Bronchial epithelial cell (primary cell): Measurements from ENCODE around the gene PPIC. TPM values are rescaled to one million over a fixed set of nuclear protein-coding genes. Genes with fewer than 3 reads are reported as not detected.
A peak's percentile ranks its signal among the peaks of the same experiment; 100 is the strongest.

Source experiments
- DNase-seq: peaks from one replicate; pipeline ENCODE4 v3.0.0-alpha.2; 2010; ENCODE audit warnings: low read depth
- FAIRE-seq: peaks from 2 replicates; lab custom pipeline; 2011; peaks lifted over from hg19 to GRCh38; lab: Jason Lieb, UNC
- H3K27me3 ChIP-seq: 2 replicates; pipeline ENCODE4 v1.5.1; 2011; ENCODE audit warnings: low read length; ENCODE audit not compliant: control insufficient read depth, insufficient read depth
- H3K36me3 ChIP-seq: 2 replicates; pipeline ENCODE4 v1.5.1; 2011; ENCODE audit warnings: low read length; ENCODE audit not compliant: control insufficient read depth, insufficient read depth
- H3K4me3 ChIP-seq: 2 replicates; pipeline ENCODE4 v1.5.1; 2011; ENCODE audit warnings: mild to moderate bottlenecking, low read depth, low read length, control low read depth
- CTCF ChIP-seq: IDR thresholded peaks from 2 replicates; pipeline ENCODE4 v1.5.1; 2011; ENCODE audit warnings: mild to moderate bottlenecking, moderate library complexity, low read length, control low read depth, inconsistent platforms; ENCODE audit not compliant: insufficient read depth, severe bottlenecking
- total RNA-seq: library from RNA; depleted of rRNA; stranded (reverse); fragments of >200 nt; gene quantifications from 2 replicates; pipeline ENCODE4 v1.2.1, GENCODE V29; 2014

The PPIC gene
- total RNA-seq, 1 donor from 2014 or later = 45.0 TPM

GRCh38 chr5:123047706-123048105 is 11.2 kb upstream of the PPIC start:
- FAIRE-seq = no peak
- H3K36me3 ChIP-seq = no peaks in the 10 kb centered on the region

GRCh38 chr5:123046222-123046621 is 9.7 kb upstream of the PPIC start:
- DNase-seq (no peak), FAIRE-seq (no peak)
- H3K36me3 ChIP-seq = no peaks in the 10 kb centered on the region
- no peaks in the 10 kb centered on the region for H3K27me3 ChIP-seq
- no peak for TF ChIP-seq CTCF
- H3K4me3 ChIP-seq = no peak overlapping the region

More at GRCh38 chr5:123047706-123048105, 11.2 kb upstream of the PPIC start:
- no peak overlapping the region for H3K4me3 ChIP-seq
- no peaks in the 10 kb centered on the region for H3K27me3 ChIP-seq
- no peak for TF ChIP-seq CTCF
- DNase-seq = no peak

- FAIRE-seq (no peak), DNase-seq (no peak)
- Histone ChIP-seq H3K4me3 (no peak overlapping the region), H3K27me3 (no peaks in the 10 kb centered on the region), H3K36me3 (no peaks in the 10 kb centered on the region)
- TF ChIP-seq CTCF = no peak
These were observed 8.5 kb upstream of the PPIC start for GRCh38 chr5:123044926-123045617.

GRCh38 chr5:123039673-123040072 is 3.1 kb upstream of the PPIC start:
- Histone ChIP-seq H3K4me3 (no peak overlapping the region), H3K27me3 (no peaks in the 10 kb centered on the region), H3K36me3 (no peaks in the 10 kb centered on the region)
- FAIRE-seq (no peak), DNase-seq (no peak)
- TF ChIP-seq CTCF = no peak

GRCh38 chr5:123037104-123037418 is 536 bp upstream of the PPIC start:
- Histone ChIP-seq H3K4me3 (peak overlapping the region; percentile 91), H3K27me3 (no peaks in the 10 kb centered on the region), H3K36me3 (no peaks in the 10 kb centered on the region)
- no peak for FAIRE-seq
- no peak for DNase-seq
- TF ChIP-seq CTCF = no peak

- FAIRE-seq = no peak
- peak; percentile 18 for DNase-seq
- H3K27me3 ChIP-seq = no peaks in the 10 kb centered on the region
These were observed 571 bp downstream of the PPIC start for GRCh38 chr5:123035918-123036390.

More at GRCh38 chr5:123035918-123036390, 571 bp downstream of the PPIC start:
- peak overlapping the region; percentile 91 for H3K4me3 ChIP-seq
- no peak for TF ChIP-seq CTCF
- H3K36me3 ChIP-seq = no peaks in the 10 kb centered on the region
